Measurements from ENCODE around the gene EPHB1.

DNA sequence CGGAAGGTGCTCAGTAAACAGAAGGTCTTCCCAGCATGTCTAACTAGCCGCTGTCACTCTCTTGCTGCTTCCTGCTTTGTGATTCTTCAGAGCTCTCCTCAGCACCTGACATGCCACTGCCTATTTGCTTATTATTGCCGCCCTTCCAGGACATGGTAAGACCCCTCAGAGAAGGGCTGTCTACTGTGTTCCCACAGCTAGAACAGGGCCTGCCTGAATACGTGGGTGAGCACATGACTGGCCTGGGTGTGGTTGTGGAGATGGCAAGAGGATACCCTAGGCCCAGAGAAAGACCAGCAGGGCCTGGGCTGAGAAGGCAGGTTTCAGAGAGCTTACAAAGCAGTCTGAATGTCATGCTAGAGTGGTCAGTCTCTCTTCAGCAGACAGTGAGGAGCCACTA is 2.4 kb upstream of the EPHB1 start:
- TF ChIP-seq EZH2 (IDR thresholded peaks at IDR 0.05; ENCODE audit: insufficient read depth, poor library complexity, severe bottlenecking), result no peak
- no peak for TF ChIP-seq EZH2phosphoT487 (IDR thresholded peaks at IDR 0.05; ENCODE audit: insufficient read depth, low read depth)
